ENCODE data around the gene CNNM2.

- TF ChIP-seq EP300 (IDR thresholded peaks at IDR 0.05; ENCODE audit: borderline replicate concordance in 1 of 2, low read depth in 1 of 2, low read length in 1 of 2) (no peak), RAD21 (IDR thresholded peaks at IDR 0.05; ENCODE audit: low read length) (no peak), EZH2phosphoT487 (IDR thresholded peaks at IDR 0.05; ENCODE audit: borderline replicate concordance, low read depth) (no peak), MAX (IDR thresholded peaks at IDR 0.05; ENCODE audit: low read depth) (no peak), IRF3 (IDR thresholded peaks at IDR 0.05; ENCODE audit: low read depth, low read length) (no peak), TCF12 (IDR thresholded peaks at IDR 0.05) (no peak)
- TF ChIP-seq, protein P1, sequence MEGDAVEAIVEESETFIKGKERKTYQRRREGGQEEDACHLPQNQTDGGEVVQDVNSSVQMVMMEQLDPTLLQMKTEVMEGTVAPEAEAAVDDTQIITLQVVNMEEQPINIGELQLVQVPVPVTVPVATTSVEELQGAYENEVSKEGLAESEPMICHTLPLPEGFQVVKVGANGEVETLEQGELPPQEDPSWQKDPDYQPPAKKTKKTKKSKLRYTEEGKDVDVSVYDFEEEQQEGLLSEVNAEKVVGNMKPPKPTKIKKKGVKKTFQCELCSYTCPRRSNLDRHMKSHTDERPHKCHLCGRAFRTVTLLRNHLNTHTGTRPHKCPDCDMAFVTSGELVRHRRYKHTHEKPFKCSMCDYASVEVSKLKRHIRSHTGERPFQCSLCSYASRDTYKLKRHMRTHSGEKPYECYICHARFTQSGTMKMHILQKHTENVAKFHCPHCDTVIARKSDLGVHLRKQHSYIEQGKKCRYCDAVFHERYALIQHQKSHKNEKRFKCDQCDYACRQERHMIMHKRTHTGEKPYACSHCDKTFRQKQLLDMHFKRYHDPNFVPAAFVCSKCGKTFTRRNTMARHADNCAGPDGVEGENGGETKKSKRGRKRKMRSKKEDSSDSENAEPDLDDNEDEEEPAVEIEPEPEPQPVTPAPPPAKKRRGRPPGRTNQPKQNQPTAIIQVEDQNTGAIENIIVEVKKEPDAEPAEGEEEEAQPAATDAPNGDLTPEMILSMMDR (IDR thresholded peaks at IDR 0.05), result no peak
- TF ChIP-seq, protein P2, sequence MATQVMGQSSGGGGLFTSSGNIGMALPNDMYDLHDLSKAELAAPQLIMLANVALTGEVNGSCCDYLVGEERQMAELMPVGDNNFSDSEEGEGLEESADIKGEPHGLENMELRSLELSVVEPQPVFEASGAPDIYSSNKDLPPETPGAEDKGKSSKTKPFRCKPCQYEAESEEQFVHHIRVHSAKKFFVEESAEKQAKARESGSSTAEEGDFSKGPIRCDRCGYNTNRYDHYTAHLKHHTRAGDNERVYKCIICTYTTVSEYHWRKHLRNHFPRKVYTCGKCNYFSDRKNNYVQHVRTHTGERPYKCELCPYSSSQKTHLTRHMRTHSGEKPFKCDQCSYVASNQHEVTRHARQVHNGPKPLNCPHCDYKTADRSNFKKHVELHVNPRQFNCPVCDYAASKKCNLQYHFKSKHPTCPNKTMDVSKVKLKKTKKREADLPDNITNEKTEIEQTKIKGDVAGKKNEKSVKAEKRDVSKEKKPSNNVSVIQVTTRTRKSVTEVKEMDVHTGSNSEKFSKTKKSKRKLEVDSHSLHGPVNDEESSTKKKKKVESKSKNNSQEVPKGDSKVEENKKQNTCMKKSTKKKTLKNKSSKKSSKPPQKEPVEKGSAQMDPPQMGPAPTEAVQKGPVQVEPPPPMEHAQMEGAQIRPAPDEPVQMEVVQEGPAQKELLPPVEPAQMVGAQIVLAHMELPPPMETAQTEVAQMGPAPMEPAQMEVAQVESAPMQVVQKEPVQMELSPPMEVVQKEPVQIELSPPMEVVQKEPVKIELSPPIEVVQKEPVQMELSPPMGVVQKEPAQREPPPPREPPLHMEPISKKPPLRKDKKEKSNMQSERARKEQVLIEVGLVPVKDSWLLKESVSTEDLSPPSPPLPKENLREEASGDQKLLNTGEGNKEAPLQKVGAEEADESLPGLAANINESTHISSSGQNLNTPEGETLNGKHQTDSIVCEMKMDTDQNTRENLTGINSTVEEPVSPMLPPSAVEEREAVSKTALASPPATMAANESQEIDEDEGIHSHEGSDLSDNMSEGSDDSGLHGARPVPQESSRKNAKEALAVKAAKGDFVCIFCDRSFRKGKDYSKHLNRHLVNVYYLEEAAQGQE (IDR thresholded peaks at IDR 0.05; ENCODE audit: low read depth, low read length), result no peak
- TF ChIP-seq, protein P3, sequence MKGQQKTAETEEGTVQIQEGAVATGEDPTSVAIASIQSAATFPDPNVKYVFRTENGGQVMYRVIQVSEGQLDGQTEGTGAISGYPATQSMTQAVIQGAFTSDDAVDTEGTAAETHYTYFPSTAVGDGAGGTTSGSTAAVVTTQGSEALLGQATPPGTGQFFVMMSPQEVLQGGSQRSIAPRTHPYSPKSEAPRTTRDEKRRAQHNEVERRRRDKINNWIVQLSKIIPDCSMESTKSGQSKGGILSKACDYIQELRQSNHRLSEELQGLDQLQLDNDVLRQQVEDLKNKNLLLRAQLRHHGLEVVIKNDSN (IDR thresholded peaks at IDR 0.05; ENCODE audit: borderline replicate concordance, low read depth), result no peak
These were observed 78.8 kb downstream of the CNNM2 start for GRCh38 chr10:102996876-102997275.

Measured in SK-N-SH (cell line).